ENCODE data around the gene SDK2.
A peak's percentile ranks its signal among the peaks of the same experiment; 100 is the strongest.
"Not testable (repeated sequence)": the region's sequence is repeated elsewhere in the genome, so short reads cannot be mapped to it uniquely, and the experiment has no call there.

Gene SDK2

DNA sequence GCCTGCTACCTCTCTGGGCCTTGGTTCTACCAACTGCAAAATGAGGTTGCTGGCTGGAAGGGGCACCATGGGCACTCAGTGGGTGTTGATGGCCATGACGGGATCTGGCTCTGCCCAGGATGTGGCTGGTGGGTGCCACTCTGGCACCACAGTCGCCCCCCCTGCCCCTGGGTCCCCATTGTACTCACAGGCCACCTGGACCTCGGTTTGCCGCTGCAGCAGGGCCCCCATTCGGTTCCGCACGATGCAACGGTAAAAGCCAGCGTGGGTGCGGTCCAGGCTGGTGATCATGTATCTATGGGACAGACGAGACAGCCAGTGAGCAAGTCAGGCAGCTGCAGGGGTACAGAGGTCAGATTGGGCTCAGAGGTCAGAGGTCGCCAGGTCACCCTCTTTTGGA is 172.3 kb downstream of the SDK2 start:
- DNase-seq = no peak

DNA sequence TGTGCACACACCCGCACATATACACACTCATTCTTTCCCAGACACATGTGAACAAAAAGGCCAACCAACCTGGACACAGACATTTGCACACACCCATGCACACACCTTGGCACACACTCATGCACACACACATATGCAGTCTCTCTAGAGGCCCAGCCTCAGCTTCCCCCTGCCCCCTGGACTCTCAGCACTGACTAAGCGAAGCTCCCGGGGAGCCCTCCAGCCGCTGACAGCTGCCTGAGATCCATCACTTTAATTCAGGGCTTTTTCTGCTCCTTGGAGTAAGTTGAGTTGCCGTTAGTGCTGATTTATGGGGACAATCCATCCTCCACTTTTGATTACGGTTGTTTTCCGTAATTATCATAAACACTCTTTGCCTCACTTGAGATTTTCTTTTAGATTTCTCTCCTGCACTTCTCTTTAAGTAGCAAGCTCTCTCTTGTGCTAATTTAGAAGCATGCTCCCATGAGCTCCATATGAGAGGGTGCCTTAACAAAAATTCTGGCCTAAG is 173.9 kb downstream of the SDK2 start:
- DNase-seq = no peak

GRCh38 chr17:73469311-73469710 is 174.9 kb downstream of the SDK2 start:
- no peak for DNase-seq

DNA sequence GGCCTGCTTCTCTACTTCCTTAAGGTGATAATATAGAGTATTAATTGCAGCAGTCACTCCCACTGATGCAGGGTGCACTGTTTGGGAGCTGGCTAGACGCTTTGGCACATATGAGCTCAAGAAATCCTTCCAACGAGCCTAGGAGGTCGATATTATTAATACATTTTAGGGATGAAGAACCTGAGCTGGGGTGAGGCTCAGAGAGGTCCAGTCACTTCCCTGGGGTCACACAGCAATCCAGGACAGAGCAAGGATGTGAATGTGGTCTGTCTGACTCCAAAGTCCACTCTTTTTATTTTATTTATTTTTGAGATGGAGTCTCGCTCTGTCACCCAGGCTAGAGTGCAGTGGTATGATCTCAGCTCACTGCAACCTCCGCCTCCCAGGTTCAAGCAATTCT is 176.0 kb downstream of the SDK2 start:
- no peak for DNase-seq

DNA sequence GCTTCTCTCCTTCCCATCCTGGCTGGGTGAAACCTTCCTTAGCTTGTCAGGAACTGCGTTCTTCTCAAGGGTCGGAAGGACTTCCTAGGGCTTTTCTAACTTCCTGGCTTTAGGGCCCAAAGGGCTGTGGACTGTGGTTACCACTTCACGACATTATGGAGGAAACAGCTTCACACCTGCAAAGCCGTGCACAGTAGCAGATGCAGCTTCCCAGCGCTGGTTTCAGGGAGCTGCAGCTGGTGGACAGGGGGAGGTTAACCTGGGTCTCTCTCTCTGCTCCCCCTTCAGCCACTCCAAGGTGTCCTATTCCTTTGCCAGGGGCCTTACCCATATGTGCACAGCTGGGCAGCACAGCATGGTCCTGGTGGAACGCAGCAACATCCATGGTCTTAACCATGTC is 176.6 kb downstream of the SDK2 start:
- no peak for DNase-seq

- DNase-seq = no peak
Measured at GRCh38 chr17:73466704-73467433, 177.4 kb downstream of the SDK2 start.

GRCh38 chr17:73465953-73466230 is 178.4 kb downstream of the SDK2 start:
- no peak for DNase-seq

GRCh38 chr17:73465130-73465952 is 178.9 kb downstream of the SDK2 start:
- DNase-seq = no peak

GRCh38 chr17:73464447-73464846 is 179.8 kb downstream of the SDK2 start:
- DNase-seq = no peak

- no peak for DNase-seq
Measured at GRCh38 chr17:73463821-73464220, 180.4 kb downstream of the SDK2 start.

GRCh38 chr17:73462823-73463222 is 181.4 kb downstream of the SDK2 start:
- no peak for DNase-seq

DNA sequence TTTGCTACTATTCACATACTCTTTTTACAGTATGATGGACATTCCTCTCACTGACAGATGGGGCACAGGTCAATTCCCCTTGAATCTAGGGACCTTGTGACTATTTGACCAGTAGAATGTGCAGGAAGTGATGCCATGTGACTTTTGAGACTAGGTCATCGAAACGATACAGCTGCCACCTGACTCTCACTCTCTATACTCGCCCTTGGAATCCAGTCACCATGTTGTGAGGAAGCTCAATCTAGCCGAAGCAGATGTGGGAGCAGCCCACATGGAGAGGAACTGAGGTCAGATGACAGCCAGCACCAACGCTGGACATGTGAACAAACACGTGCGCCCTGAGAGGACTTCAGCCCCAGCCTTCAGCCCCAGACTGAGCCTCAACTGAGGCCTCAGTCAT is 184.3 kb downstream of the SDK2 start:
- DNase-seq = no peak

DNA sequence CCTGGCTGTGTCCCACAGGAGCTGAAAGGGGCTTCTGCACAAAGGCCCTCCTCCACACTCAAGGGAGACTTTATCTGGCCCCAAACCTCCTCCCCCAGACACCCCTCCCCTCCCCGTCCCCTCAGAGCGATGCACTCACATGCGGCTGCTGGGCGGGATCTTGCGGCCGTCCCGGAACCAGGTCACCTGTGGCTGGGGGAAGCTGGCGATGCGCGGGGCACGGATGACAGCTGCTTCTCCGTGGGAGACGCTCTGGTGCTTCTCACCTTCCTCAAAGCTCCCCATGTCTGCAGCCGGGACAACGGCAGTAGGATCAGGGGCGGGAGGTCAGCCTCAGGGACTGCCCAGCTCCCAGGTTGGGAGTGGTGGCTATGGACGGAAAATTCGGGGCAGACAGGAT is 188.5 kb downstream of the SDK2 start:
- DNase-seq = no peak

- no peak for DNase-seq
Measured at GRCh38 chr17:73455050-73455687, 189.1 kb downstream of the SDK2 start.

DNA sequence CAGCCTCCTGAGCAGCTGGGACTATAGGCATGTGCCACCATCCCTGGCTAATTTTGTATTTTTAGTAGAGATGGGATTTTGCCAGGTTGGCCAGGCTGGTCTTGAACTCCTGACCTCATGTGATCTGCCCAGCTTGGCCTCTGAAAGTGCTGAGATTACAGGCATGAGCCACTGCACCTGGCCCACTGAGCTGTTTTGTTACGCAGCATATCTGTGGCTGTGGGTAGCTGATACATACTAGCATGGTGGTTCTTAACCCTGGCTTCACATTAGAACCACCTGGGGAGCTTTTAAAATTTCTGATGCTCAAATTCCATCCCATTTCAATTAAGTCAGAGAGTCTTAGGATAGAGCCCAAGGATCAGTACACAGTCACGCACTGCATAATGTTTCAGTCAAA is 190.8 kb downstream of the SDK2 start:
- not testable (repeated sequence) for DNase-seq

DNA sequence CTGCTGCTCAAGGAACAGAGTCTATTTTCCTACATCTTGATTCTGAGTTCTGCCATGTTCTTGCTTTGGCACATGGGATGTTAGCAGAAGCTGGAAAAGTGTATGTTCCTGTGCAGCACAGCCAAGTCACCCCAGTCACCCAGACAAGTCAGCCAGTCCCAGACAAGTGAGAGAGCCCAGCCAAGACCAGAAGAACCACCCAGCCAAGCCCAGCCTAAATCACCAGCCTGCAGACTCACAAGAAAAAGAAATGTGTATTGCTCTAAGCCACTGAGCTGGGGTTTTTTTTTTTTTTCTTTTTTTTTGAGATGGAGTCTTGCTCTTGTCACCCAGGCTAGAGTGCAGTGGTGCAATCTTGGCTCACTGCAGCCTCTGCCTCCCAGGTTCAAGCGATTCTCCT is 191.2 kb downstream of the SDK2 start:
- no peak for DNase-seq

GRCh38 chr17:73452009-73452408 is 192.2 kb downstream of the SDK2 start:
- DNase-seq = no peak

GRCh38 chr17:73447319-73447718 is 196.9 kb downstream of the SDK2 start:
- no peak for DNase-seq

DNA sequence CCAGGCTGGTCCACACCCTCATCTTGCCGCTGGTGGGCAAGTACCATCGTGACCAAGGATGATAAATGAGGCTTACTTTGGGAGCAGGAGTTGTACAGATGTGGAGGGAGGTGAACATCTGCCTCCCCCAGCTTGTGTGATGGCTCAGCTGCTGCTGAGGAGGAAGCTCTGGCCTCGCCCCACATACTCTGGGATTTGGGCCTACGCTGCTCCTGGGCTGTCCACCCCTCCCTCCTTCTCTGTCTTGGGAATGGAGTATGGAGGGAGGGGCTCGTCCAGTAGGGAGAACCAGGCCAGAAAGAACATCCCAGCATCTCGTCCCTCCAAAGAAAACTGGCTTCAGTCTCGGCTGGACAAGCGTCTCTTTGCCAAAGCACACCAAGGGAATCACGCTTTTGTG is 197.6 kb downstream of the SDK2 start:
- DNase-seq = no peak

GRCh38 chr17:73445466-73445865 is 198.8 kb downstream of the SDK2 start:
- no peak for DNase-seq

DNA sequence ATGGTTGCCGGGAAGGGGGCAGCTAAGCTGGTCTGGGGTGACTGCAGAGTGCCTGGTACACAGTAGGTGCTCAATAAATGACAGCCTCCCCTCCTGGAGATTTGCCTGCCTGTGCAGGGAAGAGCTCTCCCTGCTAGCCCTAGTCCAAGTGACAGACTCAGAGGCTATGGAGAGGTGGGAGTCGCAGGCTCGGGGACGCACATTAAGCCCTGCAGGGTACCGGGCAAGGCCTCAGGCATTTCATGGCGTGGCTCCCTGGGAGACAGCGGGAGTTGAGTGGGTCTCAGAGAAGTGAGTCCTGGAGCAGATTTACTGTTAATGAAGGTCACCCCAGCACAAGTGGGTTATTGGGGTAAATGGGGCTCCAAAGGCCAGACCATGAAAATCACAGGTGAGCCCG is 200.2 kb downstream of the SDK2 start:
- DNase-seq = no peak

- no peak for DNase-seq
Measured at GRCh38 chr17:73439597-73439996, 204.6 kb downstream of the SDK2 start.

DNA sequence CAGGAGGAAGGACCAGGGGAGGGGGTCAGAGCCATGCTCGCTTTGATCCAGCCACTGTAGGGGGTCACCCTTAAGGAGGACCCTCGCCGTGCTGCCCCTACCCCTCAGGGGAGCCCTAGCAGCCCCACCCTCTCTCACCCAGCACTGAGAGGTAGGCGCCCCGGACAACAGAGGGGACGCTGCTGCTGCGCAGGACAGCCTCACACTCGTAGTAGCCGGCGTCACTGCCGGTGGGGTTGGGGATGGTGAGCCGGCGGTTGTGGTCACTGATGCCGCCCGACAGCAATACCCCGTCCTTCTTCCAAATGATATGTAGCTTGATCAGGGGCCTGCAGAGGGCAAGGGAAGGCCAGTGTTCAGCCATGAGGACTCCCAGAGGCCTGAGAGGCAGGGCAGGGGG is 206.4 kb downstream of the SDK2 start:
- DNase-seq = no peak

DNA sequence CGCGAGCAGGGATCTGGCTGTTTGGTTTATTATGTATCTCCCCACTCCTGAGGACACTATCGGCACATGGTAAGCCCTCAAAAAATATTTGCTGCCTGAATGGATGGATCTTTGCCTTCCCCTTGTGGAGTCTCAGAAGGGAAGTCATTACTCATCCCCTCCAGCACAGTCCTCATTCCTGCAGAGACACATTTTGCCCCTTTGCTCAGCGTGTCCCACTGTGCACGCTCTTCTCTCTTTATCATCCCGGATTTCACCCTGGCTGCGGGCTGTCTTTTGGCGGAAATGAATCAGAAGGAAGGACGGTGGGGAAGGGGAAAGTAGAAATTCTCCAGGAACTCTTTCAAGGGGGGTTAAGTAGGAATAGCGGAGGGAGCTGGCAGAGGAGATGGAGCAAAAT is 207.3 kb downstream of the SDK2 start:
- DNase-seq = peak; percentile 67
